GM18499 (cell line): Measurements from ENCODE around the gene KCNK7.

Experiments
- ATAC-seq: cut with Tn5 transposase; IDR thresholded peaks from one replicate; pipeline ENCODE4 v1.9.1; 2021; ENCODE audit warnings: moderate number of reproducible peaks; ENCODE audit not compliant: insufficient read depth, unreplicated experiment

The KCNK7 gene

DNA sequence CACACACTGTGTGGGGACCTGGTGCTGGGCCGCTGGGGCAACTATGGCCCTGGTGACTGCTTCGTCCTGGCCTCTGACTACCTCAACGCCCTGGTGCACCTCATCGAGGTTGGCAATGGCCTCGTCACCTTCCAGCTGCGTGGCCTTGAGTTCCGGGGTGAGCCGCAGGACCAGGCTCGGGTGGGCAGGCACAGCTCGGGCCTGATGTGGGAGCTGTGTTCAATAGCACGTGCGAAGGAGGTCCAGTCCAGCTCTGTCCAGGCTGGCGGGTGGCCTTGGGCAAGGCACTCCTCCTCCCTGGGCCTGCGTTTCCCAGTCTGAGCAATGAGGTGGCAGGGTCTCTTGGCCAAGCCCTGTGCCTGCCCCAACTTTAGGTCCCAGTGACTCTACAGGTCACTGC is 34.0 kb upstream of the KCNK7 start:
- no peak for ATAC-seq

GRCh38 chr11:65627202-65627601 is 31.6 kb upstream of the KCNK7 start:
- ATAC-seq, result no peak

GRCh38 chr11:65625628-65626342 is 30.2 kb upstream of the KCNK7 start:
- ATAC-seq, result no peak

GRCh38 chr11:65624931-65625627 is 29.5 kb upstream of the KCNK7 start:
- no peak for ATAC-seq

DNA sequence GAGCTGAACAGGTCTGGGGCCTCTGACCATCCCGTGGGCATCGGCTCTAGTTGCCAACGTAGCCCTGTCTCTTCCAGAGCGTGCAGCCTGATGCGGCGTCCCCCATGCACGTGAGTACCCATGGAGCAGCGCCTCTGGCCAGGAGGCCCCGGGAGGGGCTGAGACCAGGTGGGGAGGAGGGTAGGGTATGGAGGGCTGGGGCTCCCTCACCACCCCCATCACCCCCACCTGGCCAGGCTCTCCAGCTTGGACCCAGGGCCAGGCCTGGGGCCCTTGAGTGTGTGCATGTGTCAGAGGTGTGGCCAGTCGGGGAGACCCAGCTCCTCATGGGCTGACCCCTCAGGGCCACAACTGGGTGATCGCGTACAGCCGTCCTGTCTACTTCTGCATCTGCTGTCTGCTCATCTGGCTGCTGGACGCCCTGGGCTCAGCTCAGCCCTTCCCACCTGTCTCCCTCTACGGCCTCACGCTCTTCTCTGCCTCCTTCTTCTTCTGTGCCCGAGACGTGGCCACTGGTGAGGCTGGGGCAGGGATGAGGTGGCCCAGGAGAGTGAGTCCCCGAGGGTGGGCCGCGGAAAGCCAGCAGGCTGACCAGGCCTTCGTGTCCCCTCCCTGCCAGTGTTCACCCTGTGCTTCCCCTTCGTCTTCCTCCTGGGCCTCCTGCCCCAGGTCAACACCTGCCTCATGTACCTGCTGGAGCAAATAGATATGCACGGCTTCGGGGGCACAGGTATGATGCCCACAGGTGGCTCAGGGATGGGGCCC is 28.4 kb upstream of the KCNK7 start:
- ATAC-seq, result no peak

DNA sequence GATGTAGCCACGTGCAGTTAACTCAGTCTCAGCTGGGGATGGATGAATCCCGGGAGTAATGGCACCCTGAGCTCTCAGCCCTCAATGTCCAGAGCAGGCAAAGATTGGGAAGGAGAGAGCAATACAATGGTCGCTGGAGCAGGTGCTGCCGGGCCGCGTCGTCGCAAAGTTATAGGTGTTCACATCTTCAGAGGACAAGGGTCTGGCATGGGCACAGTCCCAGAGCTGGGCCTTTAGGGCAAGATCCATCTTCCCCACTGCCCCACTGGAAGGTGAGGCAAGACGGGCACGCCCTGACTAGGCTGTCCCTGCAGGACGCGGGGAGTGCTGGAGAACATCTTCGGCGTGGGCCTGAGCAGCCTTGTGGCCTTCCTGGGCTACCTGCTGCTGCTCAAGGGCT is 27.6 kb upstream of the KCNK7 start:
- no peak for ATAC-seq

DNA sequence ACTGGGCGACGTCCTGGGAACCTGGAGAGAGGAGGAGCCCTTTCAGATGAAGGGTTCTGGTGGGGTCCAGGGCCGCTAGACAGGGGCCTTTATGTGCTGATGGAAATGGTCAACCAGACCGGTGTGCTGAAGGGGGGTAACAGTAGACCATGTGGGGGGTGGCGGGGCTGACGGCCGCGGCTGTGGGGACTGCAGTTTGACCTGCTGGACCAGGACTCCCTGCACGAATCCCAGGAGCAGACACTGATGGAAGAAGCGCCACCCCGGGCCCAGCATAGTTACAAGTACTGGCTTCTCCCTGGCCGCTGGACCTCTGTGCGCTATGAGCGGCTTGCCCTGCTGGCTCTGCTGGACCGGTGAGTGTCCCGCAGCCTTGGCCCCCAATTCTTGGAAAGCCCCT is 26.4 kb upstream of the KCNK7 start:
- no peak for ATAC-seq

DNA sequence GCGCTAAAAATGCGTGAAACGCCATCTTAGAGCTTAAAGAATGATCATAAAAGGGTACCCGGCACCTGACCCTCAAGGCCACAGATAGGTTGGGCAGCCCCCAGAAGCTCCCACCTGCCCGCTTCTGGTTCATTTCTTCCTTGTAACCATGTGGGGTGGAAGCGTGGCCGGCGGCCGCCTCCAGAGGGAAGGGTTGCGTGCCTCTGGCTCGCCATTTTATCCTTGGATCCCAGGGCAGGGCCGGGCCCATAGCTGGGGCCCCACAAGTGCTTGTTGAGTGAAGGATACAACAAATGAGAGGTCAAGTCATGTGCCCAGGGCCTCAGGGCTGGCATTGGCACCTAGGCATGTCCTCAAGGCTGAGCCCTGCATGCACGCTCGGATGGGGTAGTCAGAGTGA is 25.9 kb upstream of the KCNK7 start:
- ATAC-seq, result no peak

GRCh38 chr11:65620666-65621065 is 25.1 kb upstream of the KCNK7 start:
- ATAC-seq, result no peak

GRCh38 chr11:65619281-65619928 is 23.8 kb upstream of the KCNK7 start:
- ATAC-seq, result no peak

GRCh38 chr11:65618763-65619162 is 23.2 kb upstream of the KCNK7 start:
- no peak for ATAC-seq

- no peak for ATAC-seq
Observed at GRCh38 chr11:65617990-65618751, 22.6 kb upstream of the KCNK7 start.

GRCh38 chr11:65617136-65617850 is 21.7 kb upstream of the KCNK7 start:
- no peak for ATAC-seq

DNA sequence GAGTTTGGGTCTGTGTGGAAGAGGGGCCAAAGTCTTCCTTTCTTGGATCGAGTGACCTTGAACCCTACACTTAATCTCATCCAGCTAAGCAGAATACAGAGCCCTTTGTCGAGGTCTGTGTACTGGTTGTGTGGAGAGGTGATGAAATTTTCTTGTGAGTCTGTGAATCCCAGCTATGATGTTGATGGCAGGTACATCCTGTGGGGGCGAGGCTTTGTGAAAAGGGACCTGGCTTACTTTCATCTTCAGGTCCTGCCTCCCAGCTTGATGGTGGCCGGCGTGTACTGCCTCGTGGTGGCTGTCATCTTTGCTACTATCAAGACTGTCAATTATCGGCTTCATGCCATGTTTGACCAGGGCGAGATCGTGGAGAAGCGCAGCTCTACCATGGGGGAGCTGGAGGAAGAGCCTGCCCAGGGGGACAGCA is 21.0 kb upstream of the KCNK7 start:
- no peak for ATAC-seq

GRCh38 chr11:65615950-65616574 is 20.5 kb upstream of the KCNK7 start:
- no peak for ATAC-seq

- ATAC-seq, result peak; percentile 68
Observed at GRCh38 chr11:65615229-65615949, 19.8 kb upstream of the KCNK7 start, which contains the start of gene PCNX3. PCNX3 (plus strand) TSS chr11:65615776; CDS start chr11:65616312, 536 bp downstream.

GRCh38 chr11:65613091-65613928 is 17.7 kb upstream of the KCNK7 start:
- ATAC-seq, result no peak
